D721Med (cell line): Measurements from ENCODE around the gene ARMC6.

ENCODE experiments used
- DNase-seq: peaks from one replicate; pipeline ENCODE4 v3.0.0; 2011; ENCODE audit warnings: low spot score; ENCODE audit not compliant: insufficient read length
- FAIRE-seq: peaks from 2 replicates; lab custom pipeline; 2011; peaks lifted over from hg19 to GRCh38; lab: Jason Lieb, UNC
- CTCF ChIP-seq: IDR thresholded peaks from 2 replicates; pipeline ENCODE4 v1.5.1; 2012; ENCODE audit warnings: mild to moderate bottlenecking, control low read depth; ENCODE audit not compliant: insufficient read depth; ENCODE audit errors: missing control alignments

ARMC6 gene

GRCh38 chr19:19033426-19034203 lies at the start of gene ARMC6, which contains the start of gene SUGP2:
ARMC6 (plus strand) TSS chr19:19033603; CDS start chr19:19034210, 607 bp downstream.
SUGP2 (minus strand) TSS chr19:19033517; CDS start chr19:19031071, 2,446 bp downstream.
- peak; percentile 85 for DNase-seq
- TF ChIP-seq CTCF, result no peak
- no peak for FAIRE-seq

GRCh38 chr19:18984251-18984650 lies 49.2 kb upstream of the ARMC6 start:
- FAIRE-seq, result no peak
- no peak for TF ChIP-seq CTCF

GRCh38 chr19:18985257-18985656 lies 48.1 kb upstream of the ARMC6 start:
- TF ChIP-seq CTCF, result no peak
- DNase-seq (no peak), FAIRE-seq (no peak)

More at GRCh38 chr19:18984251-18984650, 49.2 kb upstream of the ARMC6 start:
- no peak for DNase-seq

GRCh38 chr19:18987456-18987855 lies 45.9 kb upstream of the ARMC6 start:
- TF ChIP-seq CTCF, result no peak
- DNase-seq, result peak; percentile 45

GRCh38 chr19:18989316-18989715 lies 44.1 kb upstream of the ARMC6 start:
- DNase-seq (no peak), FAIRE-seq (no peak)
- TF ChIP-seq CTCF, result no peak

More at GRCh38 chr19:18987456-18987855, 45.9 kb upstream of the ARMC6 start:
- FAIRE-seq, result no peak

- TF ChIP-seq CTCF, result no peak
- DNase-seq (no peak), FAIRE-seq (no peak)
Measured at GRCh38 chr19:18990128-18990708, 43.2 kb upstream of the ARMC6 start.

GRCh38 chr19:18991006-18991405 lies 42.4 kb upstream of the ARMC6 start:
- no peak for TF ChIP-seq CTCF
- DNase-seq (no peak), FAIRE-seq (no peak)
